AG09309 (cell line): ENCODE measurements around the gene CELA3A.
A peak's percentile ranks its signal among the peaks of the same experiment; 100 is the strongest.
"Not testable (repeated sequence)": the region's sequence is repeated elsewhere in the genome, so short reads cannot be mapped to it uniquely, and the experiment has no call there.

Experiments used
- DNase-seq: peaks from one replicate; pipeline ENCODE4 v3.0.0-alpha.2; 2010; ENCODE audit warnings: low read depth
- H3K4me3 ChIP-seq: 2 replicates; pipeline ENCODE4 v1.5.1; 2011; ENCODE audit warnings: mild to moderate bottlenecking, low read depth, low read length, moderate library complexity; ENCODE audit not compliant: control insufficient read depth
- CTCF ChIP-seq: IDR thresholded peaks from 2 replicates; pipeline ENCODE4 v1.5.1; 2011; ENCODE audit warnings: mild to moderate bottlenecking, low read depth, low read length, inconsistent platforms; ENCODE audit not compliant: insufficient read depth, control insufficient read depth; ENCODE audit errors: missing control alignments

Gene CELA3A

GRCh38 chr1:22025368-22026155 lies 24.1 kb downstream of the CELA3A start:
- peak overlapping the region; percentile 84 for H3K4me3 ChIP-seq
- no peak for TF ChIP-seq CTCF
- no peak for DNase-seq

GRCh38 chr1:22026924-22027289 lies 25.4 kb downstream of the CELA3A start:
- DNase-seq: no peak
- no peak overlapping the region for H3K4me3 ChIP-seq
- TF ChIP-seq CTCF: no peak

GRCh38 chr1:22030057-22030456 lies 28.6 kb downstream of the CELA3A start:
- no peak overlapping the region for H3K4me3 ChIP-seq
- no peak for DNase-seq
- TF ChIP-seq CTCF: no peak

GRCh38 chr1:22030473-22030872 lies 29.0 kb downstream of the CELA3A start:
- no peak overlapping the region for H3K4me3 ChIP-seq
- no peak for DNase-seq
- no peak for TF ChIP-seq CTCF

- H3K4me3 ChIP-seq: no peak overlapping the region
- no peak for TF ChIP-seq CTCF
- DNase-seq: no peak
These were observed 29.9 kb downstream of the CELA3A start for GRCh38 chr1:22031214-22031962.

GRCh38 chr1:22034834-22035233 lies 33.4 kb downstream of the CELA3A start:
- not testable (repeated sequence) for H3K4me3 ChIP-seq, DNase-seq

- no peak overlapping the region for H3K4me3 ChIP-seq
- no peak for TF ChIP-seq CTCF
- DNase-seq: no peak
These were observed 36.1 kb downstream of the CELA3A start for GRCh38 chr1:22037520-22037919.
